GM19395 (cell line): ENCODE results near the gene KPNA1.

Experiments
- ATAC-seq: cut with Tn5 transposase; IDR thresholded peaks from one replicate; pipeline ENCODE4 v1.9.1; 2021; ENCODE audit warnings: mild to moderate bottlenecking, moderate library complexity; ENCODE audit not compliant: unreplicated experiment

The KPNA1 gene

GRCh38 chr3:122421101-122421500 lies 93.6 kb downstream of the KPNA1 start:
- no peak for ATAC-seq

DNA sequence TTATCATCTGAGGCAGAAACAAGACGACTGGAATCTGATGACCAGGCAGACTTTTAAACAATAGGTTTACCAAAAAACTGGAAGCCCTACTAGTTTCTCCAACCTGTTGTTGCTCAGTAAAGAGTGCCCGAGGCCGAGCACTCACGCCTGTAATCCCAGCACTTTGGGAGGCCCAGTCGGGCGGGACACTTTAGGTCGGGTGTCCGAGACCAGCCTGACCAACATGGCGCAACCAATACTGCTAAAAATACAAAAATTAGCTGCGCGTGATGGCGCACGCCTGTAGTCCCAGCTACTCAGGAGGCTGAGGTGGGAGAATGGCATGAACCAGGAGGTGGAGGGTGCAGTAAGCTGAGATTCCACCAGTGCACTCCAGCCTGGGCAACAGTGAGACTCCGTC lies 97.8 kb downstream of the KPNA1 start:
- no peak for ATAC-seq

GRCh38 chr3:122415762-122416654 lies 98.7 kb downstream of the KPNA1 start, which contains the start of gene WDR5B:
Gene WDR5B, minus strand, starts transcription at chr3:122416062. Its CDS starts 534 bp downstream, at chr3:122415528.
- ATAC-seq: peak; percentile 88

GRCh38 chr3:122415104-122415744 lies 99.5 kb downstream of the KPNA1 start:
- ATAC-seq: peak; percentile 64

DNA sequence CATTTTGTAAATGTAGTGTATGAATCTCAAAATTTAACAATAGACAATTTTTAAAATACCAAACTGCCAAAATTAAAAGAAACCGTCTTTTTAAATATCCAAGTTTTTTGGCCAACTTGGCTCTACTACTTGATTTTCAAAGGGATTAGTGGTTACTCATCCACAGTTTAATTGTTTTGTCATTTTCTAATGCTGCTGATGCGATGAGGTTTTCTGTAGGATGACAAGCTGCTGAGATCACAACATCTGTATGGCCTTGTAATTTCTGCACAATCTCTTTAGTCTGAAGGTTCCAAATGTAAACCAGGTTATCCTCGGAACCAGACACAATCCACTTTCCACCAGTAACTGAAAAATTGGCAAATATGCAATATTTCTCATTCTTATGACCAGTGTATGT lies 100.3 kb downstream of the KPNA1 start:
- no peak for ATAC-seq

DNA sequence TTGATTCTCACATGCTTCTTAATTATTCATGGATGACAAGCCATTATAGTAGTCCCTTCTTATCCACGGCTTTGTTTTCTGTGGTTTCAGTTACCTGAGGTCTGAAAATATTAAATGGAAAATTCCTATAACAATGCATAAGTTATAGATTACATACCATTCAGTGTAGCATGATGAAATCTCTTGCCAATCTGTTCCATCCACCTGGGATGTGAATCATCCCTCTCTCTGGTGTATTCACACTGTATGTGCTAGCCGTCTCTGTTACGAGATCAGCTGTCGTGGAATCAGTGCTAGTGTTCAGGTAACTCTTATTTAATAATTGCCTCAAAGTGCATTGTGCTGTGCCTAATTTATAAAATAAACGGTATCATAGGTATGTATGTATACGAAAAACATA lies 104.1 kb downstream of the KPNA1 start:
- no peak for ATAC-seq

DNA sequence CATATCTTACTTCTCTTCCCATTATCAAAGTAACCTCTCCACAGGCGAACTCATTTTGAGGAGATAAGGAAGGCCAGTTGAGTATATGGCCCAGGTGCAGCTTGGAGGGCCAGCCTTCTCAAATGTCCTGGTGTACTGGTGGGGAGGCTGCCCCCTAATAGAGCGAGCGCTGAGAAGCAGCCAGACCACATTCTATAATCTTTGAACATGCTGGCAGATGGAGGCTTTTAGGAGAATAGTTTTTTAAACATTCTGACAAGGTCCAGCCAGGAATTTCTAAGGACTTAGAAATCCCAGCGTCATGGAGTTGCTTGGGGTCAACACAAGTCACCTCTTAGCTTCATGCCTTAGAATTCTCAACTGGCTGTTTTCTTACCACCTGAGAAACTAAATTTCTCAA lies 104.6 kb downstream of the KPNA1 start:
- ATAC-seq: no peak

DNA sequence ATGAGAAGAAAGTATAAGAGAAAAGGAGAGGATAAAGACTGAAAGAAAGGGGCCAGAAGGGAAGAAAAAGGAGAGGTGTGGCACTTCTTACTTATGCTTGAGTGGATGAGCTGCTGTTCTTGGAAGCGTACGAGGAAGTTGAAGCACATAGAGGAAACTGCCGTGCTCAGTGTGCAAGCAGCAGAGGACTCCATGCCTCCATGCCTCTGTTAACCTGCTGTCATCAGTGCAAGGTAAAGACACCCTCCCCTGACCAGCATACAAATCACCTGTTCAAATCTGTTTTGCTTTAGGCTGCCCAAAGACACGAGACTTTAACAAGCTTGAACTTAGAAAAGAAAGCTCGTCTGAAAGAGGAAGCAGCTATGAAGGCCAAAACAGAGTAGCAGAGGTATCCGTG lies 105.3 kb downstream of the KPNA1 start:
- no peak for ATAC-seq

DNA sequence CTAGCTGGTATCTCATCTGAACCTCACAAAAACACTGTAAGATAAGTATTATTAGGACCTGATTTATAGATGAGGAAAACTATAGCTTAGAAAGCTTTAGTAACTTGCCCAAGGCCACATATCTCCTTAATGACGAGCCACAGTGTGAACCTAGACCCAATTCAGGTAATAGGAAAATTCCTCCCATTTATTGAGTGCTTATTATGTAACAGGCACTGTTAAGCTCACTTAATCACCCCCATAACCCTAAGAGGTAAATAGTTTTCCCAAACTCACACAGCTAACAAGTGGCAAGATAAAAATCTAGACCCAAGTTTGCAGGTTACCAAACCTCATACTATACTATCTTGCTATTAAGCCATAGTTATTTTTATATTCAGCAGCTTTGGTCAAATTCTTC lies 106.8 kb downstream of the KPNA1 start:
- no peak for ATAC-seq

DNA sequence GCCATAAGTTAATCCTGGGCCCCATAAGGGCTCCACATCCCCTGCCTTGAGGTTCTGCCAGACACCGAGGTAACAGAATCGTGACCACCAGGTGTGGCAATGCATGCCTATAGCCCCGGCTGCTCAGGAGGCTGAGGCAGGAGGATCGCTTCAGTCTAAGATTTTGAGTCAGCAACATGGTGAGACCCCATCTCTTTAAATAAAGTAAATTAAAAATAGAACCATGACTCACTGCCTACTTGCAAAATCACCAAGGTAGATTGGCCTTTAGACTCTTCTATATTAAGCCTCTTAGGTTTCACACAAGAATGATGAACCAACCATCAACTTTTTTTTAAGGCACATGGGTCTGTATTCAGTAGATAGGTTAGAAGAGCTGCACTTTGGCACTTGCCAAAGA lies 108.5 kb downstream of the KPNA1 start:
- no peak for ATAC-seq

- no peak for ATAC-seq
Measured at GRCh38 chr3:122405015-122405414, 109.7 kb downstream of the KPNA1 start.

GRCh38 chr3:122403489-122403888 lies 111.2 kb downstream of the KPNA1 start:
- ATAC-seq: no peak

GRCh38 chr3:122398920-122399319 lies 115.8 kb downstream of the KPNA1 start:
- ATAC-seq: no peak

DNA sequence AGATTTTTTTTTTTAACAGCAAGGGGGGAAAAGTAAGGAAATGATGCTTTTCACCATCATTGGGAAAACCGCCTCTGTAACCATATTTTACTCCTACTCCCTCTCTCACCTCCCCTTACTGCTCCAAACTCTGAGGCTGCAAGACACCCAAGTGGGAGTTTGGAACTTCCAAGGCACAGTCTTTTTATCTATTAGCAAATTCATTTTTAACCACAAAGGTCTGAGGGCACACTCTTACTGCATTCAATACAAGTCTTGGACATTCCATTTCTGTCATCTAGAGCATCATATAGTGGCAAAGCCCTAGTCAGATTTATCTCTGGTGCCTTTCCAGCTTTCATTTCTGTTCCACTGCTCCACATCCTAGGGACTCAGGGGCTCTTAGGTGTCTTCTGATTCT lies 117.5 kb downstream of the KPNA1 start:
- ATAC-seq: no peak

DNA sequence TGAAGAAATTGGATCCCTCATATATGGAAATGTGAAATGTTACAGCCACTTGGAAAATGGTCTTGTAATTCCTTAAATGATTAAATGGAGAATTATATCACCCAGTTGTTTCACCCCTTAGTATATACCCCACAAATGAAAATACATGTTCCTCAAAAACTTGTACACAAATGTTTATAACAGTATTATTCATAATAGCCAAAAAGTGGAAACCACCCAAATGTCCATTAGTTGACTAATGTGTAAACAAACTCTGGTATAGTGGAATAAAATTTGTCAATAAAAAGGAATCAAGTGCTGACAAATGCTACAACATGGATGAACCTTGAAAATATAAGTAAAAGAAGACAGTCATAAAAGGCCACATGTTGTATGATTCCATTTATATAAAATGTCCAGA lies 118.2 kb downstream of the KPNA1 start:
- ATAC-seq: no peak

DNA sequence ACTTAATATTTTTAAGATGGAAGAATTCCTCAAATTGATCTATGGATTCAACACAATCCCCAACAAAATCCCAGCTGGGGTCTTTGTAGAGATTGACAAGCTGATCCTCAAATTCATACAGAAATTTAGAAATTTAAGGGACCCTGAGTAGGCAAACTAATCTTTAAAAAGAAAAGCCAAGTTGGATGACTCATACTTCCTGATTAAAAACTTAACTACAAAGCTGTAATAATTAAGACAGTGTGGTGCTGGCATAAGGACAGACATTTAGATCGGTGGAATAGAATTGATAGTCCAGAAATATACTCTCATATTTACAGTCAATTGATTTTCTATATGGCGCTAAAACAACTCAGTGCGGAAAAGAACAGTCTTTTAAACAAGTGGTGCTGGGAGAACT lies 119.2 kb downstream of the KPNA1 start:
- ATAC-seq: no peak

DNA sequence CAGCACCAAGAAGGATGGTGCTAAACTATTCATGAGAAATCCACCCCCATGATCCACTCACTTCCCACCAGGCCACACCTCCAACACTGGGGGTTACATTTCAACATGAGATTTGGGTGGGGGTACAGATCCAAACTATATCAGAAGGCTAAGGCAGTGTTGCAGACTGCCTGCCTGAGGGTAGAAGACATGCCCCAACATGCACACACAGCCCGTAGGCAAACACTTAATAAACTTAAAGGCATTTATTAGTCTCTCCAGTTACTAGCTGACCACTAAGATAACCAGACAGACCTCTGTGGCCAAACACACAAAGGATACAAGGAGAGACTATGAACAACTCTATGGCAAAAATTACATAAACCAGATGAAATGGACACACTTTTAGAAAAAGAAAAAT lies 120.6 kb downstream of the KPNA1 start:
- no peak for ATAC-seq

DNA sequence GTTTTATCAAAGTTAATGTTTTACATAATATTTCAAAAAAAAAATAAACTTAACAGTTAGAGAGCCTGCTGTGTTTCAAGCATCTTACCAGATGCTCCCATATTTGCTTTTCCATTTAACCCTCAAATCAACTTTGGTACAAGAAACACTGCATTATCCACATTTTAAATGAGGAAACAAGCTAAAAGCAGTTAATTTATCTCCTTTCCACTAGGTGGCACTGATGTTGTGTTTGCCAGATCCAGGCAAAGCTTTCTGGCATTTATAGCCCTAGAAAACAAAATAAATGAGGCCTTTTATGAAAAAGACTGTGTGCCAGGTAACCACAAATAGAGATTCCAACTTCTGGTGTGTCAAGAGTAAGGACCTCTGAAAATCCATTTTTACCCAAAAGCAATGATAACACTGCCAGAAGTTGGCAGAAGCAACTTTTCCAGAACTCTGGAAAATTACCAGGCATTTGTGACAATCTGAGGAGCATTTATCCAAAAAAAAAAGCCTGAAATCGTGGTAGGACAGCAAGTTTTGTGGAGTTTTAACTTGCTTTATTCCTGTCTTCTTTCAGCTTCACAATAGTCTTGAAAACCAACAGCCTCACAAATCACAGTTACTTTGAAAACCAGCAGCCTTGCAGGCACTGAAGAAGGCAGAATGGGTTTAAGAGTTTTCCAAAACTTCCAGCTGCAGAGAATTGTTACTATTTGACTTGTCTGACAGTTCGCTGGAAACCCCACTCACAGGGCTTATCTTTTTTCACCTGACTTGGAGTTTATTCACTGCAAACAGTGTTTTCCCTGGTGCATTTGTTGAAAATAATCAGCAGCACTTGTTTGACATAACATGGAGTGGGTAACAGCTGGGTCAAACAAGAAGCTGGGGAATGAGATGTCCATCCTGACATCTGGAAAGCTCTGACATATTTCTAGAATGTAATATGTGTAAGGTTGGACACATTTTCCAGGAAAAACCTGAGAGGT lies 121.6 kb downstream of the KPNA1 start:
- ATAC-seq: no peak

GRCh38 chr3:122391681-122392446 lies 122.9 kb downstream of the KPNA1 start:
- no peak for ATAC-seq

- ATAC-seq: no peak
Measured at GRCh38 chr3:122390665-122391064, 124.1 kb downstream of the KPNA1 start.
